ENCODE results near the gene VPS39.
A peak's percentile ranks its signal among the peaks of the same experiment; 100 is the strongest.

The VPS39 gene

GRCh38 chr15:42207674-42208579 lies at the start of gene VPS39:
Gene VPS39 (minus strand): TSS chr15:42208304. CDS start chr15:42208153, 151 bp downstream.
- Histone ChIP-seq H3K9me3 (replicated peaks; ENCODE audit: insufficient read depth, low read length) (no peaks in the 10 kb centered on the region), H3F3A (ENCODE audit: insufficient read depth, low read length) (peaks cover 15% of the 10 kb centered on the region), H4K20me1 (ENCODE audit: insufficient read depth, low read length) (no peaks in the 10 kb centered on the region), H3K36me3 (replicated peaks; ENCODE audit: insufficient read depth, low read length) (0 out of 2 replicates have a peak, but pooled peaks cover 6% of the 10 kb centered on the region), H3K9ac (ENCODE audit: low read length) (peak within 1 kb of the TSS; percentile 89), H3K9me2 (replicated peaks; ENCODE audit: insufficient read depth, low read length) (no peaks in the 10 kb centered on the region), H3K27ac (ENCODE audit: low read length) (peak within 1 kb of the TSS; percentile 66), H3K4me2 (ENCODE audit: low read depth, low read length) (peak within 1 kb of the TSS; percentile 62), H3K4me3 (ENCODE audit: low read length) (peak within 1 kb of the TSS; percentile 98), H2AFZ (ENCODE audit: low read length) (peak within 1 kb of the TSS; percentile 83), H3K27me3 (replicated peaks; ENCODE audit: insufficient read depth, low read length) (no peaks in the 10 kb centered on the region), H3K79me2 (ENCODE audit: low read length) (peaks cover 38% of the 10 kb centered on the region), H3K4me1 (ENCODE audit: low read length) (peaks cover 6% of the 10 kb centered on the region)
- TF ChIP-seq EZH2phosphoT487 (IDR thresholded peaks at IDR 0.05; ENCODE audit: low read length) (no peak), CTCF (IDR thresholded peaks at IDR 0.05; ENCODE audit: low read length) (no peak)
- DNase-seq = peak; percentile 86

GRCh38 chr15:42253300-42253699 lies 45.2 kb upstream of the VPS39 start:
- H3K36me3 ChIP-seq (replicated peaks; ENCODE audit: insufficient read depth, low read length) = no peaks in the 10 kb centered on the region; the same call in none of the 2 replicates
- no peaks in the 10 kb centered on the region; the same call in 1 of the 2 replicates for H3K79me2 ChIP-seq (ENCODE audit: low read length)
- H3K4me3 ChIP-seq (ENCODE audit: low read length) = no peak overlapping the region
- H3K4me2 ChIP-seq (ENCODE audit: low read depth, low read length) = no peak overlapping the region
- no peak for TF ChIP-seq EZH2 (optimal IDR thresholded peaks at IDR 0.05; ENCODE audit: low read depth, low read length)
- no peak for TF ChIP-seq EZH2phosphoT487 (IDR thresholded peaks at IDR 0.05; ENCODE audit: low read length)
- no peak for TF ChIP-seq CTCF (IDR thresholded peaks at IDR 0.05; ENCODE audit: low read length)
- H4K20me1 ChIP-seq (ENCODE audit: insufficient read depth, low read length) = no peaks in the 10 kb centered on the region
- H3K27me3 ChIP-seq (replicated peaks; ENCODE audit: insufficient read depth, low read length) = no peaks in the 10 kb centered on the region
- no peak overlapping the region for H2AFZ ChIP-seq (ENCODE audit: low read length)
- H3F3A ChIP-seq (ENCODE audit: insufficient read depth, low read length) = no peaks in the 10 kb centered on the region
- no peaks in the 10 kb centered on the region for H3K4me1 ChIP-seq (ENCODE audit: low read length)
- no peak overlapping the region for H3K27ac ChIP-seq (ENCODE audit: low read length)
- no peaks in the 10 kb centered on the region for H3K9me3 ChIP-seq (replicated peaks; ENCODE audit: insufficient read depth, low read length)
- H3K9me2 ChIP-seq (replicated peaks; ENCODE audit: insufficient read depth, low read length) = no peaks in the 10 kb centered on the region
- no peak for DNase-seq
- H3K9ac ChIP-seq (ENCODE audit: low read length) = no peak overlapping the region

- Histone ChIP-seq H3K27me3 (replicated peaks; ENCODE audit: insufficient read depth, low read length) (no peaks in the 10 kb centered on the region), H3K9me2 (replicated peaks; ENCODE audit: insufficient read depth, low read length) (no peaks in the 10 kb centered on the region), H3K27ac (ENCODE audit: low read length) (no peak overlapping the region), H2AFZ (ENCODE audit: low read length) (no peak overlapping the region), H3K36me3 (replicated peaks; ENCODE audit: insufficient read depth, low read length) (no peaks in the 10 kb centered on the region), H3K4me2 (ENCODE audit: low read depth, low read length) (no peak overlapping the region), H3K9ac (ENCODE audit: low read length) (no peak overlapping the region), H3K4me1 (ENCODE audit: low read length) (no peaks in the 10 kb centered on the region), H3K4me3 (ENCODE audit: low read length) (no peak overlapping the region), H3K79me2 (ENCODE audit: low read length) (no peaks in the 10 kb centered on the region; the same call in 1 of the 2 replicates), H3K9me3 (replicated peaks; ENCODE audit: insufficient read depth, low read length) (no peaks in the 10 kb centered on the region), H4K20me1 (ENCODE audit: insufficient read depth, low read length) (no peaks in the 10 kb centered on the region), H3F3A (ENCODE audit: insufficient read depth, low read length) (no peaks in the 10 kb centered on the region)
- TF ChIP-seq CTCF (IDR thresholded peaks at IDR 0.05; ENCODE audit: low read length) (no peak), EZH2phosphoT487 (IDR thresholded peaks at IDR 0.05; ENCODE audit: low read length) (no peak), EZH2 (optimal IDR thresholded peaks at IDR 0.05; ENCODE audit: low read depth, low read length) (no peak)
- no peak for DNase-seq
Observed at GRCh38 chr15:42240823-42241222, 32.7 kb upstream of the VPS39 start.

Measured in MM.1S (cell line).